Measurements from ENCODE around the gene SNAI3.

Gene SNAI3

DNA sequence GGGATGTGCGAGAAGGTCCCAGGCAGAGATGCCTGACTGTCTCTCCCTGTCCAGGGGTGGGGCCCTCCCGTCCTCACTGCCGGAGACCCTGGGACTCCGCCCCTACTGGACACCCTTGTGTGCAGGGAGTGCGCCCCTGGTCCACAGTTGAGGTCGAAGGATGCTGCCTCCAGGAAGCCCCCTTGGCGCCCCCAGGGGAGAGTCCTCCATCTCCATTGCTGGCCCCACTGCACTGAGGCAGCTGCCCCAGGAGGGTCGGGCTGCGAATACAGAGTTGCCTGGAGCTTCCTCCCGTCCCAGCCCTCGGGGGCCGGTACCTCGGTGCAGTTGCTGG, 46.6 kb upstream of the SNAI3 start:
- no peak for DNase-seq (ENCODE audit: low read depth)
- TF ChIP-seq, protein P1, sequence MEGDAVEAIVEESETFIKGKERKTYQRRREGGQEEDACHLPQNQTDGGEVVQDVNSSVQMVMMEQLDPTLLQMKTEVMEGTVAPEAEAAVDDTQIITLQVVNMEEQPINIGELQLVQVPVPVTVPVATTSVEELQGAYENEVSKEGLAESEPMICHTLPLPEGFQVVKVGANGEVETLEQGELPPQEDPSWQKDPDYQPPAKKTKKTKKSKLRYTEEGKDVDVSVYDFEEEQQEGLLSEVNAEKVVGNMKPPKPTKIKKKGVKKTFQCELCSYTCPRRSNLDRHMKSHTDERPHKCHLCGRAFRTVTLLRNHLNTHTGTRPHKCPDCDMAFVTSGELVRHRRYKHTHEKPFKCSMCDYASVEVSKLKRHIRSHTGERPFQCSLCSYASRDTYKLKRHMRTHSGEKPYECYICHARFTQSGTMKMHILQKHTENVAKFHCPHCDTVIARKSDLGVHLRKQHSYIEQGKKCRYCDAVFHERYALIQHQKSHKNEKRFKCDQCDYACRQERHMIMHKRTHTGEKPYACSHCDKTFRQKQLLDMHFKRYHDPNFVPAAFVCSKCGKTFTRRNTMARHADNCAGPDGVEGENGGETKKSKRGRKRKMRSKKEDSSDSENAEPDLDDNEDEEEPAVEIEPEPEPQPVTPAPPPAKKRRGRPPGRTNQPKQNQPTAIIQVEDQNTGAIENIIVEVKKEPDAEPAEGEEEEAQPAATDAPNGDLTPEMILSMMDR (IDR thresholded peaks at IDR 0.05; ENCODE audit: low read length, missing control alignments): no peak
- no peak overlapping the region for H3K4me3 ChIP-seq (replicated peaks; ENCODE audit: low read depth, low read length)

DNA sequence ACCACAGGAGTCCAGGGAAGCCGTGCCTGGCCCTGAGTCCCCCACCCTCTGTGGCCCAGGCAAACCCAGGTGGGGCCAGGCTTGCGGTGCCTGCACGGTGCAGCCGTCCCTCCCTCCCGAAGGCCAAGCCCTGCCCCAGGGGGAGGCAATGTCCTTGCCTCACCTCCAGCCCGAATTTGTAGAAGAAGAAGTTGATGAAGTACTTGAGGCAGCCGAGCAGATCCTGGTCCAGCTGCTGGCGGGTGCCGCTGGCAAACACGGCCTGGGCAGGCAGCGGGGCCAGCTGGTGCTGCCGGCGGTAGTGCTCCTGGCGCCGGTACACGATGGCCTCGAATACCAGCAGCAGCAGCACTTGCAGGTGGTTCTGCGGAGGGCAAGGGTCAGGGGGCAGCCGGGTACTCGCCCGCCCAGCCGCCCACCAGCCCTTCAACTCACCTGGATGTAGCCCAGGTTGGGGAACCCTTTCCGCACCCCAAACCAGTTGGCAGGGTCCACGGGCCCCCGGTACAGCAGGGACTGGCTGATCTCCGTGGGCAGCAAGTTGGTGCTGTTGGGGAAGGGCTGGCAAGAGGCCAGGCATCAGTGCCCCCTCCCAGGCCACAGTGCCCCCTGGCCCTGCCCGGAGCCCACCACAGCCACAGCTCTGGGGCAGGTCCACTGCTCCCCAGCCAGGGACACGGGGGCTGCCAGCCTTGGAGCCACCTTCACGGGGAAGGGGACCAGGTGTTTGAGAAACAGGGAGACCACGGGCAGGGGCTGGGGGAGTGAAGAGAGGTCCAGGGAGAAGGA, 46.1 kb upstream of the SNAI3 start:
- DNase-seq (ENCODE audit: low read depth): no peak
- TF ChIP-seq, protein P1 (IDR thresholded peaks at IDR 0.05; ENCODE audit: low read length, missing control alignments): no peak
- H3K4me3 ChIP-seq (replicated peaks; ENCODE audit: low read depth, low read length): no peak overlapping the region

DNA sequence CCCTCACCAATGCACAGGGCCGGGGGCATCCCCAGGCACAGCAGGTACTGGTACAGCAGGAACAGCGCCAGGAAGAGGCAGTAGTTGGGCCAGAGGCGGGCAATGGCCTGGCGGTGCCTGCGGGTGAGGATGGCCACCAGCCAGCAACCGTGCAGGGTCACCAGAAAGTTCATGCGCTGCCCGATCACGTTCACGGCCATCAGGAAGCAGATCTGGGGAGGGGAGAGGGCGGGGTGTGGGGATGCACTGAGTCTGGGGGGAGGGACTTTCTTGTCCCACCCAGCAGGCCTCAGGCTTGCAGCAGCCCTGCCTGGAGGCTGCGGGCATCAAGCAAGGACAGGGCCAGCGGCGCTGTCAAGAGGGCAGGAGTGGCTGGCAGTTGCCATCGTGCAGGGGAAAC, 45.4 kb upstream of the SNAI3 start:
- no peak for DNase-seq (ENCODE audit: low read depth)
- no peak overlapping the region for H3K4me3 ChIP-seq (replicated peaks; ENCODE audit: low read depth, low read length)
- TF ChIP-seq, protein P1 (IDR thresholded peaks at IDR 0.05; ENCODE audit: low read length, missing control alignments): no peak

DNA sequence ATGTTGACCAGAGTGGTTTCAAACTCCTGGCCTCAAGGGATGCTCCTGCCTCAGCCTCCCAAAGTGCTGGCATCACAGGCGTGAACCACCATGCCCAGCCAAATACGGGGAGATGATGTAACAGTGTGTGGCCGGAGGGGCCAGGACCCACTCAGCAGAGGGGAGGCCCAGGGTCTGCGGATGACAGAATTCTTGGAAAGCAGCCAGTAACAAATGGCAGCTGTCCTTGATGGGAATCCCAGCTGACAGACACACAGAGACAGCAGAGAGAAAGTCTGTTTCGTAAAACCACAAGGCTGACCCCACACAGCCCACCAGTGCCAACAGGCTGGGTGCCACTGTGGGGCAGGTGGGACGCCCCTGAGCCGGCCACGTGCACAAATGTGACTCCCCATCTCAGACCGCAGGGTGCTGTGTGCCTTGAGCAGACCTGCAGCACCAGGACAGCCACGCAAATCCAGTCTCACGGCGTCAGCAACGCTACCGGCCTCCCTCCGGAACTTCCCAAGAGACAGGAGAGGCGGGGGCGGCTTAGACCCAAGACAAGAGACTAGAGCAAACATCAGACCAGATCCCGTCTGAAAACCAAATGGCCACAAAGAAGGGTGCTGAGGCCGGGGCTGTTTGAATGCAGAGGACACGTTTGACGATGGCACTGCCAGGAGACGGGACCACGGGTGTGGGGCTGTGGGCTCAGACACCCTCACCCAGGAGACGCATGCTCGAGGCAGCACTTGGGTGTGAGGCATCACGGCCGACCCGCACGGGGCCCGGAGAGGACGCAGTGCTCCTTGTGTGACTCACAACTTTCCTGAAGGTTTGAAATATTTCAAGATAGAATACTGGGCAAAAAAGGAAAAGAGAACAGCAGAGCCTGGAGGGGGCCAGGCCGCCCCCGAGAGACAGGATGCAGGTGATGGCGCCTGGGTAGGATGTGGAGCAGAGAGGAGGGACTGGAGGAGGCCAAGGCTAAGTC, 44.6 kb upstream of the SNAI3 start:
- TF ChIP-seq, protein P1 (IDR thresholded peaks at IDR 0.05; ENCODE audit: low read length, missing control alignments): no peak
- DNase-seq (ENCODE audit: low read depth): peak; percentile 19
- H3K4me3 ChIP-seq (replicated peaks; ENCODE audit: low read depth, low read length): no peak overlapping the region

DNA sequence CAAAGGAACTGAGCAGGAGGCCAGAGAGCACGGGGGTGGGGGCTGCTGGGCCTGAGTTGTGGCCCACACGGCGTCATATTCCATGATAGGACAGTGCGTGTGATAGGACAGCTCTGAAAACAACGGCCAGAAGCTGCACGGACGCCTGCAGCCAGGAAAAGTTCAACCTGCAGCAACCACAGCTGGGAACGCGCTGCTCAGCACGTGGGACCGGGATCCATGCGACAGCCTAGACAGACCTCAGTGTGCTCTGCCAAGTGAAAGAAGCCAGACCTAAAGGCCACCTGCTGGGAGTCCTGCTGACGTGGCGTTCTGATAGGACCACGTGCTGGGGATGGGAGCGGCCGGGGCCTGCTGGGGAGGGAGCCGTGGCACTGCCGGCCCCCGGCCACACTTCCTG, 41.6 kb upstream of the SNAI3 start:
- no peak overlapping the region for H3K4me3 ChIP-seq (replicated peaks; ENCODE audit: low read depth, low read length)
- TF ChIP-seq, protein P1 (IDR thresholded peaks at IDR 0.05; ENCODE audit: low read length, missing control alignments): no peak

DNA sequence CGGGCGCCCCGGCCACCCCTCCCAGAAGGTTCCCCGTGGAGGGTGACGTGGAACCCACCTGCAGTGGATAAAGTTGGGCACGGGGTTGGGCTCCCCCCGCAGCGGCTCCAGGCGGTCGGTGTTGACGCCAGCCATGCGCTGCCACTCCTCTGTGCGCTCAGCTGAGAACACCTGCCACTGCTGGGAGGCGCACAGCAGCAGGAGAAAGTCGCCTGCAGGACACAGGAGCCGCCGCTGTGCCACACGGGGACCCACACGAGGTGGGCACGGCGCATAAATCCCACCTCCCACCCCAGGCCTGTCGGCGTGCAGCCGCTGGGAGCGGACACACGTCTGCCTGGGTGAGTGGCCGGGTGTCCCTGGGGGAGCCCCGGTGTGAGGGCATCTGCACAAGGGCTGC, 40.7 kb upstream of the SNAI3 start:
- no peak overlapping the region for H3K4me3 ChIP-seq (replicated peaks; ENCODE audit: low read depth, low read length)
- DNase-seq (ENCODE audit: low read depth): no peak
- TF ChIP-seq, protein P1 (IDR thresholded peaks at IDR 0.05; ENCODE audit: low read length, missing control alignments): no peak

More for the DNA sequence above, 41.6 kb upstream of the SNAI3 start:
- DNase-seq (ENCODE audit: low read depth): no peak
